Measurements from ENCODE around the gene TMEM41B.

GRCh38 chr11:9316334-9316733, 1.9 kb upstream of the TMEM41B start:
- TF ChIP-seq CTCF (IDR thresholded peaks at IDR 0.05) (no peak), POLR2A (IDR thresholded peaks at IDR 0.05) (no peak)

Data from heart left ventricle (tissue), 13 donors.